BJ (cell line): ENCODE data around the gene SMTNL2. TPM values are rescaled to one million over a fixed set of nuclear protein-coding genes. Genes with fewer than 3 reads are reported as not detected.
"Not testable (repeated sequence)": the region's sequence is repeated elsewhere in the genome, so short reads cannot be mapped to it uniquely, and the experiment has no call there.

Experiments used
- CTCF ChIA-PET: fragments of 350-600 bp; formaldehyde crosslinking; extraction: SDS; loops from one replicate; lab custom pipeline; 2021; ENCODE audit warnings: antibody characterized with exemption, inconsistent platforms; lab: Yijun Ruan, JAX
- POLR2A ChIA-PET: fragments of 300-600 bp; sonication (Branson Sonifier 250); formaldehyde crosslinking; extraction: SDS; loops from one replicate; lab custom pipeline; 2021; ENCODE audit warnings: antibody characterized with exemption; lab: Charles Lee
- DNase-seq: peaks from one replicate; pipeline ENCODE4 v3.0.0-alpha.2; 2011; ENCODE audit warnings: low read depth
- H3K27me3 ChIP-seq: 2 replicates; pipeline ENCODE4 v1.6.0; 2011; ENCODE audit warnings: low read length; ENCODE audit not compliant: control insufficient read depth, insufficient read depth
- H3K36me3 ChIP-seq: 2 replicates; pipeline ENCODE4 v1.5.1; 2011; ENCODE audit warnings: low read length; ENCODE audit not compliant: control insufficient read depth, insufficient read depth
- H3K4me3 ChIP-seq: 2 replicates; pipeline ENCODE4 v1.5.1; 2011; ENCODE audit warnings: low read depth, mild to moderate bottlenecking, control low read depth, low read length
- polyA plus RNA-seq: library from polyadenylated mRNA; depleted of rRNA; stranded (reverse); fragments of >200 nt; gene quantifications from 2 replicates; pipeline ENCODE4 v1.2.3, GENCODE V29; 2011
- TF ChIP-seq, protein P1 (sequence below): IDR thresholded peaks from 2 replicates; pipeline ENCODE4 v1.5.1; 2011; ENCODE audit warnings: low read depth, mild to moderate bottlenecking, control low read depth, inconsistent platforms, low read length, moderate library complexity; ENCODE audit not compliant: insufficient read depth

The SMTNL2 gene
- polyA plus RNA-seq, 1 experiment: not detected

DNA sequence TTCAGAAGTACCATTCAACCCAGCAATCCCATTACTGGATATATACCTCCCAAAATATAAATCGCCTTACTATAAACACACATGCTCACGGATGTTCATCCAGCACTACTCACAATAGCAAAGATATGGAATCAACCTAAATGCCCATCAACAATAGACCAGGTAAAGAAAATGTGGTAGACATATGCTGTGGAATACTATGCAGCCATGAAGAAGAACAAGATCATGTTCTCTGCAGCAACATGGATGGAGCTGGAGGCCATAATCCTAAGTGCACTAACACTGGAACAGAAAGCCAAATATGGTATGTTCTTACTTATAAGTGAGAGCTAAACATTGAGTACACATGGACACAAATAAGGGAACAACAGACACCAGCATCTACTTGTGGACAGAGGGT lies 49.3 kb downstream of the SMTNL2 start:
- TF ChIP-seq, protein P1, sequence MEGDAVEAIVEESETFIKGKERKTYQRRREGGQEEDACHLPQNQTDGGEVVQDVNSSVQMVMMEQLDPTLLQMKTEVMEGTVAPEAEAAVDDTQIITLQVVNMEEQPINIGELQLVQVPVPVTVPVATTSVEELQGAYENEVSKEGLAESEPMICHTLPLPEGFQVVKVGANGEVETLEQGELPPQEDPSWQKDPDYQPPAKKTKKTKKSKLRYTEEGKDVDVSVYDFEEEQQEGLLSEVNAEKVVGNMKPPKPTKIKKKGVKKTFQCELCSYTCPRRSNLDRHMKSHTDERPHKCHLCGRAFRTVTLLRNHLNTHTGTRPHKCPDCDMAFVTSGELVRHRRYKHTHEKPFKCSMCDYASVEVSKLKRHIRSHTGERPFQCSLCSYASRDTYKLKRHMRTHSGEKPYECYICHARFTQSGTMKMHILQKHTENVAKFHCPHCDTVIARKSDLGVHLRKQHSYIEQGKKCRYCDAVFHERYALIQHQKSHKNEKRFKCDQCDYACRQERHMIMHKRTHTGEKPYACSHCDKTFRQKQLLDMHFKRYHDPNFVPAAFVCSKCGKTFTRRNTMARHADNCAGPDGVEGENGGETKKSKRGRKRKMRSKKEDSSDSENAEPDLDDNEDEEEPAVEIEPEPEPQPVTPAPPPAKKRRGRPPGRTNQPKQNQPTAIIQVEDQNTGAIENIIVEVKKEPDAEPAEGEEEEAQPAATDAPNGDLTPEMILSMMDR: no peak
- no peak for DNase-seq
- Histone ChIP-seq H3K36me3 (no peaks in the 10 kb centered on the region), H3K4me3 (no peak overlapping the region), H3K27me3 (peaks cover 20% of the 10 kb centered on the region)
- ChIA-PET POLR2A (no interaction called here), CTCF (interaction anchor here (1.0 to 1.4 kb wide), 2 partner anchors 10 to 67 kb away, joined by 3 to 7 read pairs; no protein-coding TSS in a partner anchor)

DNA sequence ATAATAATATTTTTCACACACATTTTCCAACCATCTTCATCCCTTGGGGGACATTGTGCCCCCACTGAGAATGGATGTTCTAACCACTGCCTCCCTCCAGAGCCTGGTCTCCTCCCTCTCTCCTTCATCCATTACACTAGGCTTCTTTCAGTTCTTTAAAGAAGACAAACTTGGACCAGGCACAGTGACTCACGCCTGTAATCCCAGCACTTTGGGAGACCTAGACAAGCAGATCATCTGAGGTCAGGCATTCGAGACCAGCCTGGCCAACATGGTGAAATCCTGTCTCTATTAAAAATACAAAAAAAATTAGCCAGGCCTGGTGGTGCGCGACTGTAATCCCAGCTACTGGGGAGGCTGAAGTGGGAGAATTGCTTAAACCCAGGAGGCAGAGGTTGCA lies 50.6 kb downstream of the SMTNL2 start:
- ChIA-PET CTCF (no interaction called here), POLR2A (no interaction called here)
- Histone ChIP-seq H3K36me3 (no peaks in the 10 kb centered on the region), H3K27me3 (peaks cover 26% of the 10 kb centered on the region), H3K4me3 (no peak overlapping the region)
- TF ChIP-seq, protein P1: no peak
- no peak for DNase-seq

DNA sequence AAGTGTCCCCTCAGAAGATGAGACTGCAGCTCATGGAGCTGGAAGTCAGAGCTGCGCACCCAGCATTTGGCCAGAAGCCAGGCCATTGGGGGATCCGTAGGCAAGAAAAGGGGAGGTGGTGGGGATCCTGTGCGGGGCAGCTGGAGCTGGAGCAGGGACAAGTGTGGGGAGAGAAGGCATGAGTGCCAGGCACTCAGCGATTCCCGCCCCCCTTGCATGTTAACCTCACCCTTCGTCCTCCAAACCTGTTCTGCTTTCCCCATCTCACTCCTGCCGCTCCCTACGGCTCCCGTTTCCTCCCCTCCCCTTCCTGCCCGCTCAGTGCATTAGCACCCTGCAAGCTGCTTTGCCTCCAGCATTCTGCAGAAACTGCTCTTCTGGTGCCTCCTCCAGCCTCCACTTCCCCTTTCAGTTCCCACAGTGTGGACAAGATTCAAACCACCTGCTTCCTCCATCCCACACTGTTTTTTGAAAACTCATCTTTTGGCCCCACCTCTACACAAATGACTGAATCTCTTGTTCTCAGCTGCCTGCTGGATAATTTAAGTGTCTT lies 51.6 kb downstream of the SMTNL2 start:
- TF ChIP-seq, protein P1: no peak
- no peaks in the 10 kb centered on the region for H3K36me3 ChIP-seq
- ChIA-PET CTCF (interaction anchor here (1.1 kb wide), 1 partner anchor 10 kb away, joined by 3 read pairs; no protein-coding TSS in a partner anchor), POLR2A (no interaction called here)
- peaks cover 26% of the 10 kb centered on the region for H3K27me3 ChIP-seq
- H3K4me3 ChIP-seq: no peak overlapping the region
- no peak for DNase-seq

DNA sequence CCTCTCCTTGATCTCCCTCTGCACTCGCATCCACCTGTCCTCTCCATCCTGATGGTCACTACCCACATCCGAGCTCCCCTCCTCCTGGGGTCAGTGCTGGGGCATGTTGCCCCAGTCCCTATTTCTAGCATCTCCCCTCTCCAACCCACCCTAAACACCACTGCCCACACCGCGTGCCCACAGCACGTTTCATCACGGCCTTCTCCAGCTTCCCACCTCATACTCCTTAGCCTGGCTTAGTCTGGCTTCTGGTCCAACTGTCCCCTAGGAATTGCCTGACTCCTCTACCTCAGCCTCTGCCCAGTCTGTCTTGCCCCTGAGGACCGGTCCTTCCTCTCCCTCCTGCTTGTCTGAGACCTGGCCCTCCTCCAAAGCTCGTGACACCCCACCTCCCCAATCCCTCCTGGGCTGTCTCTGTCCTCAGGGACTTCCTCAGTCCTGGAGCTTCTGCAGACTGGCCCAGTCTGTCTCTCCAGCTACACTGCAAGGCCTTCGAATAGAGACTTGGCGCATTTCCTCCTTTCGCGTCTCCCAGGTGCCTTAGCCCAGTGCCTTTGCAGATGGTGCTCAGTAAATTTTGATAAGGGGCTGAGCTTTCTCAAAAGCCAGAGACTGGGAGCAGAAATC lies 52.3 kb downstream of the SMTNL2 start:
- no peak for DNase-seq
- H3K4me3 ChIP-seq: no peak overlapping the region
- POLR2A ChIA-PET: no interaction called here
- peaks cover 31% of the 10 kb centered on the region for H3K27me3 ChIP-seq
- H3K36me3 ChIP-seq: no peaks in the 10 kb centered on the region
- TF ChIP-seq, protein P1: no peak
- CTCF ChIA-PET: interaction anchor here (0.6 to 1.1 kb wide), 2 partner anchors 11 to 216 kb away, joined by 3 read pairs; no protein-coding TSS in a partner anchor

DNA sequence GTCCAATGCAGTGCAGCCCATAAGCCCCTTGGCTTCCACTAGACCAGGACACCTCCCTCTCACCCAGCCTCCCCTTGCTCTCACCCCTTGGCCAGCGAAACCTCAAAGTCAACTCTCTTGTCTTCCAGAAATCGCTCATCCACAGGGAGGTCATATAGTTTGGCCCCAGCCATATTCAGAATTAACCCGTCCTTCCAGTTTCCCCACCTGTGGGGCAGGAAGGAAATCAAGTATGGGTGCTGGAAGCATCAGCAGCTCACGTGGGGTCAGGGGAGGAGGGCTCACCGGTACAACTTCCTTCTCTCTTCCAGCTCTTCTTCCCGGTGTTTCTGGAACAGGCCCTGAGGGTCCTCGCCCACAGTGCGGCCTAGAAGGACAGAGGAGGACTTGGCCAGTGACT lies 54.4 kb downstream of the SMTNL2 start:
- CTCF ChIA-PET: interaction anchor here (1.3 kb wide), 1 partner anchor 12 kb away, joined by 4 read pairs; no protein-coding TSS in a partner anchor
- H3K36me3 ChIP-seq, POLR2A ChIA-PET, DNase-seq, H3K4me3 ChIP-seq: not testable (repeated sequence)
- H3K27me3 ChIP-seq: peaks cover 41% of the 10 kb centered on the region

DNA sequence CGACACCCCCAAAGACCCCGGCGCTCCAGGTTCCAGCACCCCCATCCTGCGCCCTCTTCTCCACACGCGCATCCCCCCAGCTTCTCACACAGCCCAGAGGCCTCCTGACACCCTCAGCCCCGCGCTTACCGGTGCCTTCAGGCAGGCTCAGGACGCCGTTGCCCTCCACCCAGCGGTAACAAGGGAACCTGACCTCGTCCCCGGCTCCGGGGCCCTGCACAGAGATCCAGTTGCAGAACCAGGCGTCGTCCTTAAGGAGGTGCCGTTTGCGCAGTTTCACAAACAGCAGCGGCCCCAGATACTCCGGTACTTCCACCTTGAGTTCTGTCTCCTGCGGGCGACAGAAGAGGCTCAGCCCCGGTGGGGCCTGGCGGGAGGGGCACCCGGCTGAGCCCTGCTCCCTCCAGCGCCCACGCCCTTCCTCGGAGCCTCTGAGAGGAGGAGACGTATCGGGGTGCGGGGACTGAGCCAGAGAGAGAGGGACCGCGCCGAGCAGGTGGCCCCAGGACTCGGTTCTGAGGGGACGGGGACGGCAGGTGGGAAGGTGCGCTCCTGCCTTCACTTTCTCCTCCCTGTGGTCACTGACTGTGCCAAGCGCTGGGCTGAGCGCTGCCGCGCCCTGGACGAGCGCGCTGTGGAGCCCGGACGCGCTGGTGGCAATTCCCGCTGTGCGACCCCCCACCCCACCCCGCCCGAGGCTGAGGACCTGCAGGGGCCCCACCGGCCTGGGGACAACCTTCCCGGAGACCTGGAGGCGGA lies 55.2 kb downstream of the SMTNL2 start:
- POLR2A ChIA-PET, DNase-seq, H3K4me3 ChIP-seq, H3K36me3 ChIP-seq: not testable (repeated sequence)
- H3K27me3 ChIP-seq: peaks cover 41% of the 10 kb centered on the region
- CTCF ChIA-PET: interaction anchor here (1.3 kb wide), 1 partner anchor 13 kb away, joined by 4 read pairs; no protein-coding TSS in a partner anchor

DNA sequence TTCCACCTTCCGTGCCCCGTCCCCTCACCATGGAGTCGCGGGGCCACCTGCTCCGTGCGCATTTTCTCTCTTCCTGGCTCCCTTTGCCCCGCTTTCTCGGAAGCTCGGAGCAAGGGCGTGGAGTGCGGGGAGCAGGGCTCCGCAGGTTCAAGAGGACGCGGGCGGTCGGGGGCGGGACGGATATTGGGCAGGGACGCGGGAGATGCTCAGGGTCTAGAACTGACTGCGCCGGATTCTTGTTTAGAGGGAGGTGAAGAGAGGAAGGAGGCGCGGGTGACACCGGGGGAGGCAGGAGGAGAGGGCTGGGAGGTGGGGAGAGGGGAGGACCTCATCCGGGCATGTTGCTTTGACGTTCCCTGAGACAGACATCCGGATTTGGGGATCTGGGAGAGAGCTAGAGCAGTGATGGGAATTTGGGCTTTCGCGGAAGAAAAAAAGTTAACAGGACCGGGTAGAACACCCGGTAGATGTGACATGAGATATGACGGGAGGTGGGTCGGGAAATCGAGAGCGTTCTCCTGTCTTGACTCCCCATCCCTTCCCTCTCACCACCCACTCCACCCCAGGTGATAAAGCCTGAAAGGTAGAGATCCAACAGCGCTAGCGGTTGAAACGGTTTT lies 56.4 kb downstream of the SMTNL2 start:
- H3K36me3 ChIP-seq, DNase-seq, CTCF ChIA-PET, H3K4me3 ChIP-seq, POLR2A ChIA-PET: not testable (repeated sequence)
- H3K27me3 ChIP-seq: peaks cover 38% of the 10 kb centered on the region
